Spinal cord (tissue), 10 donors: Measurements from ENCODE around the gene TSC22D2. TPM values are rescaled to one million over a fixed set of nuclear protein-coding genes. Genes with fewer than 3 reads are reported as not detected.

Source experiments
- DNase-seq, 6 donors: peaks; one replicate each; pipeline versions ENCODE4 v3.0.0 to v3.0.0-alpha.2; 2013 to 2015; ENCODE audit warnings: low spot score in 6 of 6, low read depth in 4 of 6
- H3K27ac ChIP-seq: one replicate; pipeline ENCODE4 v1.5.1; 2013; ENCODE audit warnings: low read depth, low read length, control low read depth
- H3K27me3 ChIP-seq: one replicate; pipeline ENCODE4 v1.6.1; 2013; ENCODE audit warnings: low read length; ENCODE audit not compliant: control insufficient read depth, insufficient read depth
- H3K36me3 ChIP-seq: one replicate; pipeline ENCODE4 v1.6.1; 2013; ENCODE audit warnings: low read length; ENCODE audit not compliant: control insufficient read depth, insufficient read depth
- H3K4me1 ChIP-seq: one replicate; pipeline ENCODE4 v1.6.1; 2013; ENCODE audit warnings: low read length; ENCODE audit not compliant: control insufficient read depth, insufficient read depth
- H3K4me3 ChIP-seq: one replicate; pipeline ENCODE4 v1.5.1; 2013; ENCODE audit warnings: low read depth, low read length, control low read depth
- H3K9me3 ChIP-seq: one replicate; pipeline ENCODE4 v1.6.1; 2013; ENCODE audit warnings: low read length; ENCODE audit not compliant: control insufficient read depth, insufficient read depth
- WGBS: methylation state at CpG from one replicate; pipeline ENCODE4 v1.1.5; 2013; ENCODE audit warnings: missing lambda C conversion rate; ENCODE audit not compliant: insufficient coverage; 5-methylcytosine and 5-hydroxymethylcytosine counted together
- polyA plus RNA-seq, 2 donors: library from polyadenylated mRNA; unstranded; fragments of 120-200 nt; gene quantifications; one replicate each; pipeline ENCODE4 v1.2.1, GENCODE V29; 2013; ENCODE audit not compliant: insufficient read length in 2 of 2
- total RNA-seq, 2 donors: library from RNA; depleted of rRNA in 1 of 2; stranded (reverse); fragments of 120-200 nt in 1 of 2; fragments of >200 nt in 1 of 2; gene quantifications; one replicate each; pipeline versions ENCODE4 v1.2.3 to v1.2.4, GENCODE V29; 2013 to 2014
- donor health status: healthy.

TSC22D2 gene
- total and polyA plus RNA-seq, 4 donors: 16.8 to 35.5 (median 34.5) TPM

DNA sequence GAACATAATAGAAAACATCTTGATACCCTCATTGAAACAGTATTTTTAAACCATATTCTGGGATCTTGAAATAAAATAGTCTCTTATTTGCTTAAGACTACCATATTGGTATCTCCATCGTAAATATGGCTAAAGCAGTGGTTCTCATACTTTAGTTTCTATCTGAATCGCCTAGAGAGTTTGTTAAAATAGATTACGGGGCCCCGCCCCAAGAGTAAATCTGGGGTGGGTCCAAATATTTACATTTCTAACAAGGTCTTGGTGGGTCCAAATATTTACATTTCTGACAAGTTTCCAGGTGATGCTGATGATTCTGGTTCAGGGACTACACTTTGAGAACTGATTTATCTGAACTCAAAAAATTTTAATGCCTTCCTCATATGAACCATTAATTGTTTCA lies 45.3 kb downstream of the TSC22D2 start:
- no CpG with 5 or more reads among the region's 4 CpGs for WGBS
- peaks cover 3% of the 10 kb centered on the region for H3K36me3 ChIP-seq
- H3K9me3 ChIP-seq: no peaks in the 10 kb centered on the region
- H3K4me1 ChIP-seq: no peaks in the 10 kb centered on the region
- H3K27me3 ChIP-seq: no peaks in the 10 kb centered on the region
- H3K27ac ChIP-seq: no peak overlapping the region
- no peak overlapping the region for H3K4me3 ChIP-seq
- DNase-seq: no peak

DNA sequence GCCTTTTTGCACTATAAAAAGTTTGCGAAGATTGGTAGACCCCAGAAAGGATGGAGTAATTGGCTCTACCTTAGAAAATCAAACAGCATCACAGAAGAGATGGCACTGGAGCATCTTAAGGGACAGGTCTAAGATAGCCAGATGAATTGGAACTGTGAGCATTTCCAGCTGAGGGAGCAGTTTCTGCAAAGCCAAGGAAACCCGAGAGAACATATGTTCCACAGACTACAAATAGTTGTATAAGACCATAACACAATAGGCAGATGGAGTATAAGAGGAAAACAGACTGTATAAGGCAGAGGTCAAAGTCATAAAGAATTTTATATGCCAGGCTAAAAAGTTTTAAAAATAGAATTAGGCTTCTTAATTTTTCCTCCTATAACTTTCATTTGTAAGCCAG lies 46.0 kb downstream of the TSC22D2 start:
- no CpG with 5 or more reads among the region's 2 CpGs for WGBS
- H3K4me3 ChIP-seq: no peak overlapping the region
- H3K27me3 ChIP-seq: no peaks in the 10 kb centered on the region
- peaks cover 5% of the 10 kb centered on the region for H3K36me3 ChIP-seq
- no peaks in the 10 kb centered on the region for H3K9me3 ChIP-seq
- H3K27ac ChIP-seq: no peak overlapping the region
- no peak for DNase-seq
- H3K4me1 ChIP-seq: no peaks in the 10 kb centered on the region

DNA sequence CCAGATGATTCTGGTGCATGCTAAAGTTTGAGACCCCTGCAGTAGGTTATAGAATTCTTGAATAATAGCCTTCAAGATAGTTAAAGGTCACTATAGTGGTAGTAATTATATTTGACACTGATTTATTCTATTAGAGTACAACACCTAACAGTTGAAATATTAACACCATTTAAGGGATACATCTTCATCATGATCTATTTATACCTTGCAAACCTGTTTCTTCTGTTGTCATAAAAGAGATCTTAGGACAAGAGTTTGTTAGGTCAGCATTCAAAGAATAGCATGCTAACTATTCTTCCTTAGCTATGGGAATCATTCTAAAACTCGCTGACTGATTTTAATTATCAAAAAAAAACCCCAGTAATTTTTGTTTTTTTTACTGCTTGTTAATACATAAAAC lies 46.5 kb downstream of the TSC22D2 start:
- Histone ChIP-seq H3K4me1 (no peaks in the 10 kb centered on the region), H3K4me3 (no peak overlapping the region), H3K9me3 (no peaks in the 10 kb centered on the region), H3K27ac (no peak overlapping the region), H3K36me3 (peaks cover 5% of the 10 kb centered on the region), H3K27me3 (no peaks in the 10 kb centered on the region)
- DNase-seq: no peak
- no CpG with 5 or more reads among the region's 1 CpG for WGBS

DNA sequence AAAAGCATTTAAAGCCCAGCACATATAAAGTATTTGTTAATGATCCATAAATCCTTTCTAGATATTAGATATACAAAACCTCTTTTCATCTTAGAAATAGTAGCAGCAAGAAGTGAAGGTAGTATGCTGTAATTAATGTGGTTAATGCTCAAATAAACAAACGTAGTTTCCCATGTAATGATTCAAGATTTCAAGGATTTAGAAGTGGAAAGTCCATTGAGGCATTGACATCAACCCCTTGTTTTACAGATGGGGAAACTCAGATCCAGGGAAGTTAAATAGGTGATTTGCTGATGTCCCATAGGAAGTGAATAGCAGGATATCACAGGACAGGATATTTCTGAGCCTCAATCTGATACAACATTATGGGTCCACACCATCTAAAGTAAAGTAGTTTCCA lies 47.2 kb downstream of the TSC22D2 start:
- H3K4me1 ChIP-seq: no peaks in the 10 kb centered on the region
- no peak overlapping the region for H3K27ac ChIP-seq
- H3K4me3 ChIP-seq: no peak overlapping the region
- H3K36me3 ChIP-seq: peaks cover 5% of the 10 kb centered on the region
- no peak for DNase-seq
- H3K27me3 ChIP-seq: no peaks in the 10 kb centered on the region
- no peaks in the 10 kb centered on the region for H3K9me3 ChIP-seq
- 71% methylated on average over 1 of the region's 1 CpG for WGBS

DNA sequence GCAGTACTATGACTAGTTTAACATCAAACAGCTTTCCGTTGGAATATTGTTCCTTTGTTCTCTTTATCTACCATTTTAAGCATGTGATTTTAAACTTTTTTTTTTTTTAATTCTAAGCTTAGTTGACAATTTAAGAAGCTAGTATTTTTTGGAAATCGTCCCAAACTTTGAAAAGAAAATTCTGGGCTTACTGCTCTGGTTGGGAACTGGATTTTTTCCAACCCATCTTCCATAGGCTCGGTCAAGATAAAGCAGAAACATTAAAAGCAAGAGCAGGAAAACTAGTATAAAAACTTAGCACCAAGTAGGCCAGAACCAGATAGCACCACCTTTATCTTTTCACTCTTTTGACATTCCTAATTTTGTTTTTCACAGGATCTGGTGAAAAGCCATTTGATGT lies 49.9 kb downstream of the TSC22D2 start:
- Histone ChIP-seq H3K27ac (no peak overlapping the region), H3K9me3 (no peaks in the 10 kb centered on the region), H3K36me3 (peaks cover 5% of the 10 kb centered on the region), H3K27me3 (no peaks in the 10 kb centered on the region), H3K4me1 (no peaks in the 10 kb centered on the region), H3K4me3 (no peak overlapping the region)
- WGBS: no CpG with 5 or more reads among the region's 3 CpGs
- DNase-seq: no peak

DNA sequence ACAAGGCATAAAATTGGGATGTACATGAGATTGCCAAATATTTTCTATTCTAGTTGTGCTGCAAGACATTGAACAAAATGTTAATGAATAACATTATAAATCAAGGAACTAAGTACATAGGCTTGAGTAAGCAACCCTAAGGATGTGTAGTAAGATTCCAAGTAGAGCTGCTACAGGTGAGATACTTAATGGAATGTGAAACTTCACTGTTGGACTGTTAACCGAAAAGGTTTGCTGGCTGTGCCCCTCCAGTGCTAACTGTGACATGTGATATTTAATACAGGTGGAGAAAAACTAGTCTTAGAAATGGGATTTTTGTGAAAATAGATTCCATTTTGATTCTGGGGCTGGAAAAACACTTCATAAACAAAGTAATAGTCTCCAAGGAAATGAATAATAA lies 52.4 kb downstream of the TSC22D2 start:
- DNase-seq: no peak
- H3K36me3 ChIP-seq: peaks cover 5% of the 10 kb centered on the region
- no peaks in the 10 kb centered on the region for H3K9me3 ChIP-seq
- no peaks in the 10 kb centered on the region for H3K27me3 ChIP-seq
- H3K4me3 ChIP-seq: no peak overlapping the region
- 100% methylated on average over 1 of the region's 1 CpG for WGBS
- no peak overlapping the region for H3K27ac ChIP-seq
- H3K4me1 ChIP-seq: no peaks in the 10 kb centered on the region

DNA sequence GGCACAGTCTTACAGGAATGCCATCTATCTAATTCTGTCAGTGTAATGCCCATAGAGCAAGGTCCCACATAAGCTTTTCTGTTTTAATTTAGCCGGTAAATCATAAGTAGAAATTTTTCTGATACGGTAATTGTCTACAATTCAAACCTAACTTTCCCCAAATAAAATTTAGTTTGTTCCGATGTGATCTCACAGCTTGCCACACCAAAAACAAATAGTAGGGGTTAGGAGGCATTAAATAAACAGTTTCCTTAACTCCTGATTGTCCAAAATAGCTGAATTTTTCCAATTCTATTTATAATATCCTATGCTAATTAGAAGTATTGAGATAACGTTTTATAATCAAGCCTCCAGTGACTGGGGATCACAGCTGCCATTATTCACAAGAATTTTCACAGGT lies 53.3 kb downstream of the TSC22D2 start:
- H3K36me3 ChIP-seq: peaks cover 5% of the 10 kb centered on the region
- H3K27ac ChIP-seq: no peak overlapping the region
- no peak overlapping the region for H3K4me3 ChIP-seq
- no peaks in the 10 kb centered on the region for H3K9me3 ChIP-seq
- no CpG with 5 or more reads among the region's 4 CpGs for WGBS
- no peaks in the 10 kb centered on the region for H3K4me1 ChIP-seq
- no peaks in the 10 kb centered on the region for H3K27me3 ChIP-seq
- DNase-seq: no peak

DNA sequence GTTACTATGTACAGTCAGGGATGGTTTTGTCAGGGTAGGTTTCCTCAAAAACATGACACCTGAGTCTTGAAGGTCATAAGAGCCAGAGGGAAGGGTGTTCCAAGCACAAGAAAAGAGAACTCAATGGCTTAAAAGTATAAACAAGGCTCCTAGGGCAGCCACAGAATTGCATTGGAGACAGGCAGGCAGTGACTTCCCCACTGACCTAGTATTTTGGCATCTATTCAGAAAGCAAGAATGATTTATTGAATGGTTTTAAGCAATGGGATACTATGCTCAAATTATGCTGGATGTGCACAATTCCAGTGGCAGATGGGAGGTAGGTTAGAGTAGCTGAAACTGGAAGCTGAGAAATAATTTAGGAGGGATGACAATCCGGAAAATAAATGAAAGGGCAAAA lies 54.0 kb downstream of the TSC22D2 start:
- H3K27ac ChIP-seq: no peak overlapping the region
- no CpG with 5 or more reads among the region's 1 CpG for WGBS
- no peaks in the 10 kb centered on the region for H3K9me3 ChIP-seq
- no peak overlapping the region for H3K4me3 ChIP-seq
- no peaks in the 10 kb centered on the region for H3K4me1 ChIP-seq
- no peaks in the 10 kb centered on the region for H3K27me3 ChIP-seq
- peaks cover 5% of the 10 kb centered on the region for H3K36me3 ChIP-seq
- no peak for DNase-seq

DNA sequence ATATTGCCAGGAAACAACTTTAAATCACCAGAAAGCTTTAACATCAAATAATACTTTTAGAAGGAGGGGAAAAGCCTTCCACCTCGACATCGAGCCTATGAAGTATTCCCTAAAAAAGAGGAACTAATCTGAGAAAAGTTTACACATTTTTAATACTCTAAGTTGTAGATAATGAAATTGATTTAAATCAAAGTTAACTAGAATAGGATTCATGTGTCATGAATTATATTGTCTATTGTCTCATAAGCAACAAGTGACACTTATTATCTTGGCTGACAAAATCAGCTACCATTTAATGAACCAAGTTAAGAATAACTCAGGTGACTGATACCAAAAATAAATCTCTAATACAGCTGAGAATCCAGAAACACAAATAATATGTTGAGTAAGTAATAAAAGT lies 56.6 kb downstream of the TSC22D2 start:
- WGBS: no CpG with 5 or more reads among the region's 2 CpGs
- H3K4me1 ChIP-seq: no peaks in the 10 kb centered on the region
- H3K36me3 ChIP-seq: no peaks in the 10 kb centered on the region
- H3K9me3 ChIP-seq: no peaks in the 10 kb centered on the region
- H3K27ac ChIP-seq: no peak overlapping the region
- H3K27me3 ChIP-seq: no peaks in the 10 kb centered on the region
- DNase-seq: no peak
- no peak overlapping the region for H3K4me3 ChIP-seq

DNA sequence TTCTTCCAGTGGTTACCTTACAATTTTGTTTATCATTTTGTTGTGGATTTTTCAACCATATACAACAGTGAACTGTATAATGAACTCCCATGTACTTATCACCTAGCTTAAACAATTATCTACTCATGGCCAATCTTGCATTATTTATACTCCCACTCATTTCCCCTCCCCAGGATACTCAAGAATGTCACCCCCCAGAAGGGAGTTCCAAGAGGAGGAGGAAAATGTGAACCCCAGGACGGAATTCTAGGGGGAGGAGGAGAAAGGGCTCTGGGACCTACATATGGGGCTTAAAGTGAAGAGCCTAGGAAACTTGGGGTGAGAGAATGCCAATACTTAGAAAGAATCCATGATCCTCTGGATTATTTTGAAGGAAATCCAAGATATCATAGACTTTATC lies 59.3 kb downstream of the TSC22D2 start:
- H3K36me3 ChIP-seq: no peaks in the 10 kb centered on the region
- H3K4me3 ChIP-seq: no peak overlapping the region
- DNase-seq: no peak
- H3K27me3 ChIP-seq: no peaks in the 10 kb centered on the region
- H3K27ac ChIP-seq: no peak overlapping the region
- H3K4me1 ChIP-seq: no peaks in the 10 kb centered on the region
- H3K9me3 ChIP-seq: no peaks in the 10 kb centered on the region
- 100% methylated on average over 1 of the region's 1 CpG for WGBS
